HG02623 (cell line): Measurements from ENCODE around the gene PMCH.
"Not testable (repeated sequence)": the region's sequence is repeated elsewhere in the genome, so short reads cannot be mapped to it uniquely, and the experiment has no call there.

Experiments used
- ATAC-seq: cut with Tn5 transposase; IDR thresholded peaks from one replicate; pipeline ENCODE4 v1.9.1; 2021; ENCODE audit warnings: moderate library complexity; ENCODE audit not compliant: unreplicated experiment

Gene PMCH

GRCh38 chr12:102147062-102147587, 50.5 kb downstream of the PMCH start:
- ATAC-seq = not testable (repeated sequence)
